IPS DF 4.7 (cell line): ENCODE results near the gene WASHC2C.
"Not testable (repeated sequence)": the region's sequence is repeated elsewhere in the genome, so short reads cannot be mapped to it uniquely, and the experiment has no call there.

ENCODE experiments used
- DNase-seq: peaks from one replicate; pipeline ENCODE4 v3.0.0-alpha.2; 2013; ENCODE audit warnings: low spot score; ENCODE audit errors: extremely low read depth

The WASHC2C gene

DNA sequence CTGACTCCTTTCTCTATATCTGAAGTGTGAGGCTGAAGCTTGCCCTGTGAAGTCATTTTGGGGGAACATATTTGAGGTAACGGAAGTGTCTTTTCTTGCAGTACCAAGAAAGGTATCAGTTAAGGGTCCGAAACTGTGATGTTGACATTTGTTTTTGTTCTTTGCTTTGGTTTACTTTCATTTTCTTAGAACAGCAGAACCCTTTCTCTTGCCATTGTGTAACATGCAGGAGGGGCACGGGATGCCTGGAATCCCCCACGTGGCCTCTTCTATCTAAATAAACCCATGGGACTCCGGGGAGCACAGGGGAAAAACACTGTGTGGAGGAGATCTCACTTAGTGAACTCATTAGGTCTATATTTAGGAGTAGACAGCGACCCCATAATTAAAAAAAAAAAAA is 34.6 kb downstream of the WASHC2C start:
- not testable (repeated sequence) for DNase-seq

- DNase-seq = not testable (repeated sequence)
Measured at GRCh38 chr10:45763037-45763436, 36.0 kb downstream of the WASHC2C start.

GRCh38 chr10:45768334-45768733 is 41.3 kb downstream of the WASHC2C start:
- DNase-seq = not testable (repeated sequence)

- DNase-seq = not testable (repeated sequence)
Measured at GRCh38 chr10:45771757-45772461, 44.8 kb downstream of the WASHC2C start.

DNA sequence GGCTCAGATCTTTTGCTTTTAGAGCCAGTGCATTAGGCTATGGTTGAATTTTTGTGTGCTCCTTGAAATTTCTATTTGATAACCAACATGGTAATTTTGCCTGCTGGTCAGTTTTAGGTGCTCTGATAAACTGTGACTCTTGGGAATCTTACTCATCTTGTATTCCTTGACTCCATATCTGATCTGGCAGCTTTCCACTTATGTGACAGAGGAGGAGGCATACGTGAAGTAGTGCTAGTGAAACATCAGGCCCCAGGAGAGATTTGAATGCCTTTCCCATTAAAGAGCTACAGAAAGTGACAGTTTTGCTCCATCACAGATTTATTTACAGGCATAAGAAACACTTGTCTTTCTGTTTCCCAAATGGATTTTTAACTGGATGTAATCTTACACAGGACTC is 59.2 kb downstream of the WASHC2C start:
- not testable (repeated sequence) for DNase-seq

GRCh38 chr10:45787212-45787741 is 60.2 kb downstream of the WASHC2C start:
- not testable (repeated sequence) for DNase-seq

DNA sequence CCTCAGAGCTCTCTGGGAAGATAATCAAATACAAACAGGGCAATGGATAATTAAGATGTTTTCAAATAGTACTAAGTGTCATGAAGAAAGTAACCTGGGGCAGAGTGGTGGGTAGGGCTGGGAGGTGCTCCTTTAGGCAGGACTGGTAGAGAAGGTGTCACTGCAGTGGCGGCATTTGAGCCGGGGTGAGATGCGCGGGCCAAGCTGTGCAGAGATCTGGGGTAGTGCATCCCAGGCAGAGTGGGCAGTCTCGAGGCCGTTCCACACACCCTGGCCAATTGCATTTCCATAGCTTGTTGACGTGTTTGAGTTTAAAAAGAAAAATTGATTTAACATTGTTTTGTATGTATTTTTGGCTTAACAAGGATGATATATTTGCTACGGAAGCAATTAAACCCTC is 62.9 kb downstream of the WASHC2C start:
- DNase-seq = not testable (repeated sequence)

GRCh38 chr10:45790694-45791426 is 63.8 kb downstream of the WASHC2C start:
- not testable (repeated sequence) for DNase-seq

DNA sequence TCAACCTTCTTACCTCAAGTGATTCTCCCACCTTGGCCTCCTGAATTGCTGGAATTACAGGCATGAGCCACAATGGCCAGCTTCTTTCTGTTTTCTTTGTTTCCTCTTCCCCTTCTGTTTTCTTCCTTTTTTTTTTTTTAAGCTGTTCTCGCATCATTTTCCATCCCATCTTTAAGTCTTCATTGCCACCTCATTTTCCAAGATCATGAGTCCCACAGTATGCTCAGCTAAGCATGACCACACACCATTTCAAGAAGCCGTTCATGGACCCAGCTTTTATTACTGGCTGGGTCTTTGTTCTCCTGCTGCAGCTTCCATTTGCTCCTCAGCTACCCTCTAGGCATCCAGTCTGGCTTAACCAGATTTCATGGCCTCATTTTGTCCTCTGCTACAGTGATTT is 67.7 kb downstream of the WASHC2C start:
- DNase-seq = not testable (repeated sequence)

- not testable (repeated sequence) for DNase-seq
Measured at GRCh38 chr10:45803060-45804010, 76.3 kb downstream of the WASHC2C start.

GRCh38 chr10:45804996-45805395 is 77.9 kb downstream of the WASHC2C start:
- not testable (repeated sequence) for DNase-seq

- no peak for DNase-seq
Measured at GRCh38 chr10:45809837-45810236, 82.8 kb downstream of the WASHC2C start.

DNA sequence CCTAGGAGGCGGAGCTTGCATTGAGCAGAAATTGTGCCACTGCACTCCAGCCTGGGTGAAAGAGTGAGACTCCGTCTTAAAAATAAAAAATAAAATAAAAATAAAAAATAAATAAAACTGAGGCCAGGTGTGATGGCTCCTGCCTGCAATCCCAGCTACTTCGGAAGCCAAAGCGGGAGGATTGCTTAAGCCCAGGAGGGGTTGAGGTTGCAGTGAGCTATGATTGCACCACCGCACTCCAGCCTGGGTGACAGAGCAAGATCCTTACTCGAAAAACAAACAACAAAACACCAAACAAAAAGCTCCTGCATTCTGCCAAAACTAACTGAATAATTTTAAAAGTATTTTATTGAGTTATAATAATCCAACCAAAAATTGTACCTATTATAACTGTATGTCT is 84.0 kb downstream of the WASHC2C start:
- no peak for DNase-seq

DNA sequence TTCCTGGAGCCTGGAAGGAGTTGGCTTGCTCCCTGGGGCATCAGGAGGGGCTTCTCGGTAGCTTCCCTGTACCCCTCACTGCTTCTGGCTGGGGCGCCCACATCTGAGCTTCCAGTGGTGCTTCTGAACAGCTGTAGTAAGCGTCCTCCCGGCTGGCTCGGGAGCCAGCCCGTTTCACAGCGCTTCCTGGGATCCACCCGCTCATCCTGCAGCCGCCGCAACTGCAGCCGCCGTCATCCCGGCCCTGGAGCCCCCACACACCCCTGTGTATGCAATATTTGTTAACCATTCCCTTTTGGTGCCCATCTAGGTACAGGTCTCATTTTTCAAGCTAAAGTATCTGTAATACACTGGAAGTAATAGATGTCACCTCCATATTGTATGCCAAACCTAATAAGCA is 85.9 kb downstream of the WASHC2C start:
- DNase-seq = not testable (repeated sequence)

GRCh38 chr10:45814146-45814545 is 87.1 kb downstream of the WASHC2C start:
- not testable (repeated sequence) for DNase-seq

DNA sequence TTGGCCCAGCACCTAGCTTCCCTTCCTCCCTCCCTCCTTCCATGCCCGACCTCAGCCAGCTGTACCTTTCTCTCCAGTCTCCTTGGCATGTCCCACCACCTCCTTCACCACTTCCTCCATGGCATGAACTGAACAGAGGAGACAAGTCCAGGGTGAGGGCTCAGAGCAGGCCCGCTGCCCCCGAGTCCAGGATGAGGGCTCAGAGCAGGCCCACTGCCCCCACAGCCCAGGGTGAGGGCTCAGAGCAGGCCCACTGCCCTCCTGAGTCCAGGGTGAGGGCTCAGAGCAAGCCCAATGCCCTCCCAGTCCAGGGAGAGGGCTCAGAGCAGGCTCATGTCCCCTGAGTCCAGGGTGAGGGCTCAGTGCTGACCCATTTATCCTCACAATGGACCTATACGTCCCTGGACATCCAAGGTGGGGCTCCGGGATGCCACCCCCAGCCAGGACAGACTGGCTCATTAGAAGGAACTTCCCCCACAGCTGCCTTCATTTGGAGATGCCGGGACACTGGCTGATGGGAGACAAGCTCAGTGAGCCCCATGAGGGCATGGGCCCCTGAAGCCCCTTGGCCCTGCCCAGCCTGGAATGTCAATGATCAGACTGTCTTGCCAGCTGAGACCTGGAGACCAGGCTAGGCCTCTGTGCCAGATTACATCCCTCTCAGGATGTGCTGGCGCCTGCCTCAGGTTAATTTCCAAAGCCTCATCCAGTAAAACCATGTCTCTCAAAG is 90.2 kb downstream of the WASHC2C start:
- no peak for DNase-seq

- no peak for DNase-seq
Measured at GRCh38 chr10:45817912-45818311, 90.8 kb downstream of the WASHC2C start.

GRCh38 chr10:45819552-45819951 is 92.5 kb downstream of the WASHC2C start:
- no peak for DNase-seq

GRCh38 chr10:45820107-45820830 is 93.2 kb downstream of the WASHC2C start:
- not testable (repeated sequence) for DNase-seq

DNA sequence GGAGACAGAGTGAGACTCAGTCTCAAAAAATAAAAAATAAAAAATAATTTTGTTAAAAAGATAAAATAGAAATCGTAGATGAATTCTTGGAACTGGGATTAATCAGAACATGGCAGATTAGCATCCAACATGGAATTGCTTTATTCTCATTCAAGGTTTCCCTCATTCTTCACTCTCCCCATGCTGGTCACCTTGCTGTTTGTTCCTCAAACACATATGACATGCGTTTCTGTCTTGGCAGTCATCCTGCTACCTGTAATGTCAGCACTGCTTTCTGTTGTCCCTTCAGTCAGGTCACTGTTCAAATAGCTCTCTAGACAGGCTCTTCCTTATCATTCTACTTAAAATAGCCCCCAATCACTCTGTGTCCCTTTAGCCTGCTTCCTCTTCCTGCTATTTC is 95.9 kb downstream of the WASHC2C start:
- not testable (repeated sequence) for DNase-seq
